HepG2 (cell line): ENCODE data around the gene DTX4. TPM values are rescaled to one million over a fixed set of nuclear protein-coding genes. Genes with fewer than 3 reads are reported as not detected.

ENCODE experiments used
- ATAC-seq: fragments of 200-7000 bp; cut with Tn5 transposase; 3 replicates; pipeline ENCODE4 v1.9.1; 2020; ENCODE audit warnings: mild to moderate bottlenecking, moderate library complexity
- BruUV-seq: library from RNA; stranded (reverse); fragments of 400-500 nt; replicated peaks from 2 replicates; lab custom pipeline; 2021; lab: Mats Ljungman, UMichigan
- CTCF ChIA-PET: fragments of 300-600 bp; formaldehyde crosslinking; extraction: SDS; loops from one replicate; lab custom pipeline; 2021; ENCODE audit warnings: low total read pairs, inconsistent platforms, low intra/inter-chr PET ratio; lab: Yijun Ruan, JAX
- POLR2A ChIA-PET: fragments of 350-600 bp; sonication (Branson Sonifier 250); formaldehyde crosslinking; loops from one replicate; lab custom pipeline; 2020; ENCODE audit warnings: antibody characterized with exemption, inconsistent platforms; lab: Yijun Ruan, JAX
- DNase-seq: peaks from one replicate; pipeline ENCODE4 v3.0.0-alpha.2; 2015; ENCODE audit warnings: low spot score
- FAIRE-seq: peaks from 3 replicates; lab custom pipeline; 2011; peaks lifted over from hg19 to GRCh38; lab: Jason Lieb, UNC
- H2AFZ ChIP-seq: one replicate; pipeline ENCODE4 v1.6.1; 2011; ENCODE audit warnings: low read length, inconsistent platforms
- H3K27ac ChIP-seq: fragments of 300-600 bp; 3 replicates; pipeline ENCODE4 v1.8.0; 2011; ENCODE audit warnings: mixed run types, mild to moderate bottlenecking, mixed read lengths, low read length, inconsistent platforms; ENCODE audit not compliant: insufficient read depth; ENCODE audit errors: extremely low read length
- H3K27me3 ChIP-seq, 2 experiments: fragments of 200-600 bp in 1 of 2; 2 replicates in 1 of 2; 3 replicates in 1 of 2; pipeline versions ENCODE4 v1.6.0 to v1.8.0; 2011; ENCODE audit warnings: low read length in 2 of 2, mild to moderate bottlenecking in 2 of 2, moderate library complexity in 2 of 2, inconsistent platforms in 1 of 2; ENCODE audit not compliant: insufficient read depth in 2 of 2, control insufficient read depth in 1 of 2
- H3K36me3 ChIP-seq, 2 experiments: fragments of 200-600 bp in 1 of 2; replicated peaks in 1 of 2; 2 replicates in 1 of 2; 3 replicates in 1 of 2; pipeline versions ENCODE4 v1.5.1 to v1.8.0; 2011; ENCODE audit warnings: low read length in 2 of 2, inconsistent platforms in 1 of 2; ENCODE audit not compliant: insufficient read depth in 2 of 2, control insufficient read depth in 1 of 2
- H3K4me1 ChIP-seq: 2 replicates; pipeline ENCODE4 v1.5.1; 2012; ENCODE audit warnings: low read length, inconsistent platforms; ENCODE audit not compliant: insufficient read depth
- H3K4me2 ChIP-seq: 2 replicates; pipeline ENCODE4 v1.6.0; 2011; ENCODE audit warnings: low read depth, low read length, inconsistent platforms
- H3K4me3 ChIP-seq, 3 experiments: fragments of 200-600 bp in 1 of 3; sonication (generic), shearing (Covaris generic) in 1 of 3; replicated peaks in 1 of 3; 2 replicates each; pipeline ENCODE4 v1.5.1; 2011 to 2016; ENCODE audit warnings: low read length in 3 of 3, inconsistent platforms in 2 of 3, low read depth in 2 of 3, mild to moderate bottlenecking in 2 of 3, control low read depth in 1 of 3, mixed read lengths in 1 of 3; ENCODE audit not compliant: insufficient read depth in 1 of 3
- H3K79me2 ChIP-seq: one replicate; pipeline ENCODE4 v1.6.1; 2011; ENCODE audit warnings: low read length, inconsistent platforms; ENCODE audit not compliant: insufficient read depth
- H3K9ac ChIP-seq: 2 replicates; pipeline ENCODE4 v1.6.0; 2011; ENCODE audit warnings: mild to moderate bottlenecking, low read depth, low read length, inconsistent platforms; ENCODE audit not compliant: insufficient read depth
- H3K9me3 ChIP-seq: 2 replicates; pipeline ENCODE4 v1.5.1; 2012; ENCODE audit warnings: mild to moderate bottlenecking, low read length
- H4K20me1 ChIP-seq: 2 replicates; pipeline ENCODE4 v1.6.0; 2011; ENCODE audit warnings: inconsistent platforms, mild to moderate bottlenecking, low read length, moderate library complexity; ENCODE audit not compliant: insufficient read depth
- ELF1 ChIP-seq: sonication (generic); formaldehyde crosslinking; IDR thresholded peaks from 2 replicates; pipeline ENCODE4 v1.4.0; 2020; ENCODE audit warnings: missing genetic modification reagents
- KAT2B ChIP-seq: fragments of 150-350 bp; IDR thresholded peaks from 2 replicates; pipeline ENCODE4 v1.6.1; 2014; ENCODE audit warnings: low read depth, low read length, borderline replicate concordance
- NFE2 ChIP-seq: sonication (generic); formaldehyde crosslinking; IDR thresholded peaks from 2 replicates; pipeline ENCODE4 v1.4.0; 2020; ENCODE audit warnings: missing genetic modification reagents
- NR2F1 ChIP-seq, 2 experiments: fragments of 450-650 bp in 1 of 2; formaldehyde crosslinking in 1 of 2; IDR thresholded peaks; 2 replicates each; pipeline versions ENCODE4 v1.5.0 to v1.6.1; 2016 to 2020; ENCODE audit warnings: mild to moderate bottlenecking in 1 of 2, missing compliant biosample characterization in 1 of 2, missing genetic modification reagents in 1 of 2, moderate library complexity in 1 of 2
- ONECUT2 ChIP-seq: sonication (generic); formaldehyde crosslinking; IDR thresholded peaks from 2 replicates; pipeline ENCODE4 v1.4.0; 2020; ENCODE audit warnings: missing genetic modification reagents
- PHB2 ChIP-seq: fragments of 450-650 bp; IDR thresholded peaks from 2 replicates; pipeline ENCODE4 v1.6.1; 2018; ENCODE audit not compliant: partially characterized antibody
- SP5 ChIP-seq: IDR thresholded peaks from 2 replicates; pipeline ENCODE4 v1.6.1; 2016; ENCODE audit warnings: low read depth, borderline replicate concordance
- ZNF274 ChIP-seq: sonication (generic); formaldehyde crosslinking; IDR thresholded peaks from 2 replicates; pipeline ENCODE4 v1.5.1; 2020; ENCODE audit warnings: mild to moderate bottlenecking, missing genetic modification reagents
- ZNF552 ChIP-seq: sonication (generic); formaldehyde crosslinking; IDR thresholded peaks from 2 replicates; pipeline ENCODE4 v1.9.0; 2022; ENCODE audit warnings: missing genetic modification reagents, mild to moderate bottlenecking, borderline replicate concordance
- ZSCAN29 ChIP-seq: sonication (generic); formaldehyde crosslinking; conservative IDR thresholded peaks from 2 replicates; pipeline ENCODE4 v1.4.0; 2020; ENCODE audit warnings: mild to moderate bottlenecking, missing genetic modification reagents
- WGBS: methylation state at CpG from one replicate; pipeline ENCODE4 v1.1.6; 2017; ENCODE audit warnings: low lambda C conversion rate; 5-methylcytosine and 5-hydroxymethylcytosine counted together
- in situ Hi-C: cut with HindIII; loops from 2 replicates; pipeline ENCODE4 v1.10.0; 2017; ENCODE audit warnings: low pct_unique_long_range_greater_than_20kb; ENCODE audit not compliant: extremely low pct_ligation_motif_present
- intact Hi-C: fragments of 100-400 bp; cut with micrococcal nuclease; formaldehyde crosslinking; loops from one replicate; pipeline ENCODE4 v1.10.0; 2022; ENCODE audit not compliant: unreplicated experiment
- polyA plus RNA-seq, 8 experiments: library from polyadenylated mRNA; depleted of rRNA in 3 of 8; stranded (reverse) in 7 of 8; unstranded in 1 of 8; fragments of >200 nt; fragmentation: Illumina TruSeq in 4 of 8; extraction: Trizol in 4 of 8; gene quantifications; 2 replicates each; pipeline versions ENCODE4 v1.2.1 to v1.2.3, GENCODE V29; 2011 to 2016; ENCODE audit warnings: low read depth in 4 of 8, missing spikeins in 1 of 8, mixed read lengths in 1 of 8; ENCODE audit not compliant: insufficient read depth in 1 of 8
- total RNA-seq, 5 experiments: library from RNA; depleted of rRNA; stranded (reverse); fragments of >200 nt; fragmentation: Illumina TruSeq; extraction: Trizol; gene quantifications; 2 replicates each; pipeline ENCODE4 v1.2.3, GENCODE V29; 2016; ENCODE audit warnings: low read depth in 1 of 5
- TF ChIP-seq, protein P1 (sequence below): IDR thresholded peaks from 2 replicates; pipeline ENCODE4 v1.6.1; 2016
- TF ChIP-seq, protein P2 (sequence below): sonication (generic); formaldehyde crosslinking; IDR thresholded peaks from 2 replicates; pipeline ENCODE4 v1.4.0; 2020; ENCODE audit warnings: missing genetic modification reagents
- TF ChIP-seq, protein P3 (sequence below): sonication (generic); formaldehyde crosslinking; IDR thresholded peaks from 2 replicates; pipeline ENCODE4 v1.4.0; 2020; ENCODE audit warnings: mild to moderate bottlenecking, missing genetic modification reagents
- TF ChIP-seq, protein P4 (sequence below): sonication (generic); formaldehyde crosslinking; IDR thresholded peaks from 2 replicates; pipeline ENCODE4 v1.4.0; 2020; ENCODE audit warnings: mild to moderate bottlenecking, low read depth, missing genetic modification reagents
- TF ChIP-seq, protein P5 (sequence below): IDR thresholded peaks from 2 replicates; pipeline ENCODE4 v1.6.1; 2012; ENCODE audit warnings: low read depth, low read length, improper control_type of control experiment

DTX4 gene
- total and polyA plus RNA-seq, 2 of the 13 experiments (the other 11 are each of a cell fraction or from before 2014, with no cell fraction given) = 0.67 to 5.6 TPM

DNA sequence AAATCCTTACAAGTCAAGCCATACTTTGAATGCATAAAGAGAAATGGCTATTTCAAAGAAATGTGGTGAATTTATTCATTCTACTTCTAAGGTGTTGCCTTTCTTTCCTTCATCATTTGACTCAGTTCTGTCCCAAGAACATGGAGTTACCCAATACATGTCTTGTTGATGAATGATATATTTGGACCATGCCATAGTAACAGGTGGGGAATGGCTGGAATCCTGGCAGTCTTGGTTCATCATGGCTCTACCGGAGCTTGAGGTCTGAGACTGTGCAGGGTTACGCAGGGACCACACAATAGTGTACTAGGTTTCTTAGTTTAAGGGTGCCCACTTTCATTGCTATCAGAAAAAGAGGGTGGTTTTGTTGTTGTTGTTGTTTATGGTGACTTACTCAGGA, 81.1 kb downstream of the DTX4 start:
- in situ Hi-C loops = no loop called here
- no peaks in the 10 kb centered on the region for H3K36me3 ChIP-seq
- POLR2A ChIA-PET = no interaction called here
- H3K4me1 ChIP-seq = no peaks in the 10 kb centered on the region
- DNase-seq (no peak), FAIRE-seq (no peak), ATAC-seq (no peak)
- H3K4me3 ChIP-seq = no peak overlapping the region
- no peak overlapping the region for H3K4me2 ChIP-seq
- no peaks in the 10 kb centered on the region; a peak in 1 of 5 replicates for H3K27me3 ChIP-seq
- no peak overlapping the region for H3K9ac ChIP-seq
- intact Hi-C loops = no loop called here
- CTCF ChIA-PET = no interaction called here
- H4K20me1 ChIP-seq = no peaks in the 10 kb centered on the region
- TF ChIP-seq KAT2B (no peak), NFE2 (CRISPR knock-in tag) (no peak), ZSCAN29 (CRISPR knock-in tag) (no peak), ONECUT2 (CRISPR knock-in tag) (no peak), ELF1 (CRISPR knock-in tag) (no peak), PHB2 (no peak), ZNF274 (no peak), ZNF552 (CRISPR knock-in tag) (no peak), NR2F1 (CRISPR knock-in tag; IDR thresholded peaks at IDR 0.05) (no peak), SP5 (no peak)
- TF ChIP-seq, protein P1, sequence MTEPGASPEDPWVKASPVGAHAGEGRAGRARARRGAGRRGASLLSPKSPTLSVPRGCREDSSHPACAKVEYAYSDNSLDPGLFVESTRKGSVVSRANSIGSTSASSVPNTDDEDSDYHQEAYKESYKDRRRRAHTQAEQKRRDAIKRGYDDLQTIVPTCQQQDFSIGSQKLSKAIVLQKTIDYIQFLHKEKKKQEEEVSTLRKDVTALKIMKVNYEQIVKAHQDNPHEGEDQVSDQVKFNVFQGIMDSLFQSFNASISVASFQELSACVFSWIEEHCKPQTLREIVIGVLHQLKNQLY (CRISPR knock-in tag) = no peak
- TF ChIP-seq, protein P2, sequence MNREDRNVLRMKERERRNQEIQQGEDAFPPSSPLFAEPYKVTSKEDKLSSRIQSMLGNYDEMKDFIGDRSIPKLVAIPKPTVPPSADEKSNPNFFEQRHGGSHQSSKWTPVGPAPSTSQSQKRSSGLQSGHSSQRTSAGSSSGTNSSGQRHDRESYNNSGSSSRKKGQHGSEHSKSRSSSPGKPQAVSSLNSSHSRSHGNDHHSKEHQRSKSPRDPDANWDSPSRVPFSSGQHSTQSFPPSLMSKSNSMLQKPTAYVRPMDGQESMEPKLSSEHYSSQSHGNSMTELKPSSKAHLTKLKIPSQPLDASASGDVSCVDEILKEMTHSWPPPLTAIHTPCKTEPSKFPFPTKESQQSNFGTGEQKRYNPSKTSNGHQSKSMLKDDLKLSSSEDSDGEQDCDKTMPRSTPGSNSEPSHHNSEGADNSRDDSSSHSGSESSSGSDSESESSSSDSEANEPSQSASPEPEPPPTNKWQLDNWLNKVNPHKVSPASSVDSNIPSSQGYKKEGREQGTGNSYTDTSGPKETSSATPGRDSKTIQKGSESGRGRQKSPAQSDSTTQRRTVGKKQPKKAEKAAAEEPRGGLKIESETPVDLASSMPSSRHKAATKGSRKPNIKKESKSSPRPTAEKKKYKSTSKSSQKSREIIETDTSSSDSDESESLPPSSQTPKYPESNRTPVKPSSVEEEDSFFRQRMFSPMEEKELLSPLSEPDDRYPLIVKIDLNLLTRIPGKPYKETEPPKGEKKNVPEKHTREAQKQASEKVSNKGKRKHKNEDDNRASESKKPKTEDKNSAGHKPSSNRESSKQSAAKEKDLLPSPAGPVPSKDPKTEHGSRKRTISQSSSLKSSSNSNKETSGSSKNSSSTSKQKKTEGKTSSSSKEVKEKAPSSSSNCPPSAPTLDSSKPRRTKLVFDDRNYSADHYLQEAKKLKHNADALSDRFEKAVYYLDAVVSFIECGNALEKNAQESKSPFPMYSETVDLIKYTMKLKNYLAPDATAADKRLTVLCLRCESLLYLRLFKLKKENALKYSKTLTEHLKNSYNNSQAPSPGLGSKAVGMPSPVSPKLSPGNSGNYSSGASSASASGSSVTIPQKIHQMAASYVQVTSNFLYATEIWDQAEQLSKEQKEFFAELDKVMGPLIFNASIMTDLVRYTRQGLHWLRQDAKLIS (CRISPR knock-in tag) = no peak
- TF ChIP-seq, protein P3, sequence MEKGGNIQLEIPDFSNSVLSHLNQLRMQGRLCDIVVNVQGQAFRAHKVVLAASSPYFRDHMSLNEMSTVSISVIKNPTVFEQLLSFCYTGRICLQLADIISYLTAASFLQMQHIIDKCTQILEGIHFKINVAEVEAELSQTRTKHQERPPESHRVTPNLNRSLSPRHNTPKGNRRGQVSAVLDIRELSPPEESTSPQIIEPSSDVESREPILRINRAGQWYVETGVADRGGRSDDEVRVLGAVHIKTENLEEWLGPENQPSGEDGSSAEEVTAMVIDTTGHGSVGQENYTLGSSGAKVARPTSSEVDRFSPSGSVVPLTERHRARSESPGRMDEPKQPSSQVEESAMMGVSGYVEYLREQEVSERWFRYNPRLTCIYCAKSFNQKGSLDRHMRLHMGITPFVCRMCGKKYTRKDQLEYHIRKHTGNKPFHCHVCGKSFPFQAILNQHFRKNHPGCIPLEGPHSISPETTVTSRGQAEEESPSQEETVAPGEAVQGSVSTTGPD = no peak
- TF ChIP-seq, protein P4, sequence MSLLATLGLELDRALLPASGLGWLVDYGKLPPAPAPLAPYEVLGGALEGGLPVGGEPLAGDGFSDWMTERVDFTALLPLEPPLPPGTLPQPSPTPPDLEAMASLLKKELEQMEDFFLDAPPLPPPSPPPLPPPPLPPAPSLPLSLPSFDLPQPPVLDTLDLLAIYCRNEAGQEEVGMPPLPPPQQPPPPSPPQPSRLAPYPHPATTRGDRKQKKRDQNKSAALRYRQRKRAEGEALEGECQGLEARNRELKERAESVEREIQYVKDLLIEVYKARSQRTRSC (CRISPR knock-in tag) = no peak
- TF ChIP-seq, protein P5, sequence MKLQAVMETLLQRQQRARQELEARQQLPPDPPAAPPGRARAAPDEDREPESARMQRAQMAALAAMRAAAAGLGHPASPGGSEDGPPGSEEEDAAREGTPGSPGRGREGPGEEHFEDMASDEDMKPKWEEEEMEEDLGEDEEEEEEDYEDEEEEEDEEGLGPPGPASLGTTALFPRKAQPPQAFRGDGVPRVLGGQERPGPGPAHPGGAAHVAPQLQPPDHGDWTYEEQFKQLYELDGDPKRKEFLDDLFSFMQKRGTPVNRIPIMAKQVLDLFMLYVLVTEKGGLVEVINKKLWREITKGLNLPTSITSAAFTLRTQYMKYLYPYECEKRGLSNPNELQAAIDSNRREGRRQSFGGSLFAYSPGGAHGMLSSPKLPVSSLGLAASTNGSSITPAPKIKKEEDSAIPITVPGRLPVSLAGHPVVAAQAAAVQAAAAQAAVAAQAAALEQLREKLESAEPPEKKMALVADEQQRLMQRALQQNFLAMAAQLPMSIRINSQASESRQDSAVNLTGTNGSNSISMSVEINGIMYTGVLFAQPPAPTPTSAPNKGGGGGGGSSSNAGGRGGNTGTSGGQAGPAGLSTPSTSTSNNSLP = no peak
- no peaks in the 10 kb centered on the region for H3K79me2 ChIP-seq
- 16% methylated on average over 2 of the region's 2 CpGs for WGBS
- H2AFZ ChIP-seq = no peak overlapping the region
- no peaks in the 10 kb centered on the region for H3K9me3 ChIP-seq
- no TSS peak for BruUV-seq
- no peak overlapping the region for H3K27ac ChIP-seq
